Non-pigmented ciliary epithelial cell (primary cell): ENCODE data around the gene TENM3.

Experiments
- DNase-seq: peaks from one replicate; pipeline ENCODE4 v3.0.0-alpha.2; 2010; ENCODE audit warnings: low read depth

TENM3 gene

GRCh38 chr4:182518421-182518820, 275.2 kb downstream of the TENM3 start:
- no peak for DNase-seq

DNA sequence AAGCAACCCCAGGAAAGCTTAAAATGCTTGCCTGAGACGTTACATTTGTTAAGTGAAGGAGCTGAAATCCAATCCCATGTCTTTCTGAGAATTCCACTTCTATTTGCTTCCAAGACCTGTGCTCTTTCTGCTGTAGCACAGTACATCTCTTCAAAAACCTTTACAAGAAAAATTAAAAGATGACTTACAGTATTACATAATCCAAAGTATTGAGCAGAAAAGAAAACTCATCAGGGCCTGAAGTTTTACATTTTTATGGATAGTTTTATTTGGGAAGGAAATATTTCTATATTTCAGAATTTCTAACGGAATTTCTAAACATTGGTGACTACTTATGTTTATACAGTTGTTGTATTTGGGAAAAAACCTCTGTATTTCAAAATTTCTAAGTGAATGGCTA, 276.3 kb downstream of the TENM3 start:
- no peak for DNase-seq

DNA sequence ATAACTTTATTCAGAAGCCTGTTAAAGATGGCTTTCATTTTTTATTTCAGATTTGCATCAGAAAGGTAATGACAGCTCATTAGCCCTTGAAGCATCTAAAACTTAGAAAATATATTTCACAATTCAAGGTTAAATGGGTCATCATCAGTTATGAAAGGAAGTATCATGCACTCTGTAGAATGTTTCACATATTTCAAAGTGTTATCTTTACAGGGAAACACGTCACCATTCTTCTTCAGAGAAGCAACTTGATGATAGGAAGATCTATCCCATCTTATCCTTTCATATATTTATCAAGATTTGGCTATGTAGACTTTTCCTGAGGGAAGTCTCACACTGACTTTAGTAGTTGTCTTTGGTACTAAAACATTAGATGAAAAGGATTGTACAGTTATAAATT, 277.8 kb downstream of the TENM3 start:
- no peak for DNase-seq

DNA sequence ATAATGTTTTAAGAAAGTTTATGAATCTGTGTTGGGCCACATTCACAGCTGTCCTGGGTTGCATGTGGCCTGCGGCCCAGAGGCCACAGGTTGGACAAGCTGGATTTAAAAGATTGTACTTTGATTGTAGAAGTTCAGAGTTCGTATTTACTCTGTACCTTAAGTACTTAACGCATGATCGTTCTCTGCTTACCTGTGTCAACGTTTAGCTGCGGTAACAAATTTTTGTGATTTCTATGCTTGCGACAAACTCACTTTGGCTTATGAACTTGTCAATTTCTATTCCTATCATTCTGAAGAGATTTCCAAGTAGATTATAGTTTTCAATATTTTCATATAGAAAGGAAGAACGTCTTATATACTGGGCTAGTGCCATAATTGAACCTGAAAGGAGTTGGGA, 285.6 kb downstream of the TENM3 start:
- DNase-seq: no peak

- DNase-seq: no peak
Measured at GRCh38 chr4:182530451-182530850, 287.2 kb downstream of the TENM3 start.

DNA sequence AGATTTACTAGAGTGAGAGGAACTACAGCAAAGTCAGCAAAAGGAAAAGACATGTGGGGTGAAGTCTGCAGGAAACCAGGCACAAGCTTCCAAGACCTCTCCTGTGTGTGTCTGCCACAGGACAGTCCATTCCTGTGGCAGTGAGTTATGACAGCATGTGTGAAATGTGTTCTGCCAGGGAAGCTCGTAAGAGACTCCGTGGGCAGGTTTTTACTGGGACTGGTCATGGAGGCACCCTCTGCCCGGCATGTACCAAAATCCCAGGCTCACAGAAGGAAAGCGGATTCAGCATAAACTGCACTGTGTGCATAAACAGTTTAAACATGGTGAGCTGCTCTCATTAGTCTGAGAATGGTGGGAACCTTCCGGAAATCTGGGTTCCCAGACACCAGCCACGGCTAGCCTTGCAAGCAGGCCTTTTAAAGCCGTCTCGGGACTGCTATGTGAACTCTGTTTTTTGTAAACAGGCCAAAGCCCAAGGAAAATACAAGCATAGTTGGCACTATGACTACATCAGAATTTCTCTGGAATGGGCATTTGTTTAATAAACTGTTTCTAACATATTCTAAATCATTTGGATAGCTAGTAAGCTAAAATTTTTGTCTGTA, 288.5 kb downstream of the TENM3 start:
- no peak for DNase-seq

DNA sequence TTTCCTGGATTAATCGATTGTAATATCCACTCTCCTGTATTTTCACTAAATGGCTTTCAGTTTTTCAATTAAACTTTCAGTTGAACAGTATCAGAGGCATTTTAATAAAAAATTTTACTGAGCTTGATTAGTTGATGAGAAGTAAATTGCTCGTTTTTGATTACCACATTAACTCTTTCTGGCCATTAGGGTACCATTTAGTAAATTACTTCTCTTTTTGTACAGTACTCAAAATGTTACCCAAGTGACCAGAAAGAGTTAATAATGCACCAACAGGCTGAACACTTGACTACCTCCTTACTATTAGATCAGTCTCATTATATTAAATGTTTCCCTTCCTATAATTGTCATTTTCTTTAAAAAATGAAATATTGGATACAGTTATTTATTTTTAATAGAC, 289.2 kb downstream of the TENM3 start:
- DNase-seq: no peak

- DNase-seq: peak; percentile 31
Measured at GRCh38 chr4:182533964-182534363, 290.8 kb downstream of the TENM3 start.

- no peak for DNase-seq
Measured at GRCh38 chr4:182536221-182536811, 293.1 kb downstream of the TENM3 start.

DNA sequence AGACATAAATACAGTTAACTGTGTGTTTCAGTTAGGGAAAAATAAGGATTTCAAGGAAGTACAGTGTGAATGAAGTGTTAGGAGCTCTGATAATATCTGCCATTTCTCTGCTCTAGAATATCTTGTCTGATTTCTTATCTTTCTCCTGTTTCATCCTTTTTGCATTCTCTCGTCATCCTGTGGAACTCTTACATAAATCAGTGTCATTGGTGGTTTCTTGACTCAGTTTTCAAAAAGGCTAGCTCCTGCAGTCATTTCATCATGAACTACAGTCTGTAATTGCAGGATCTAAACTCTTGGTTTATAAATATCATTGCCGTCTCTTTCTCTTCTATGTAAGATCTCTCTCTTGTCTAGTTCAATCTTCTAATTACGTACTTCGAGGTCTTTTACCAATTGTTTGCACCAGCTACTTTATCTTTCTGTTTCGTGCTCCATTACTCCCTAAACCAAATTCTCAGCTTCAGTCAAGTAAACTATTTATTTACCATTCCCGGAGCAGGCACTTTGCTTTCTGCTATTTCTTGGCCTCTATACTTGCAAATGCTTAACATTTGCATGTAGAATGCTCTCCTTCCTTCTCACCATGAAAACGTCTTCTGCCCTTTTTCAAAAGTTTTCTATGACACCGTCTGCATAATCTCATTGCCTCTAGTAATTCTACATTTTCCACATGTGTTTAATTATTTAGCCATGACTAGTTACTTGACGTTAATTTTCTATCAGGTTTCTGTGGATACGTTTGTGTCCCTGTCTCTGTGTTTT, 294.0 kb downstream of the TENM3 start:
- DNase-seq: no peak

GRCh38 chr4:182538031-182538430, 294.8 kb downstream of the TENM3 start:
- no peak for DNase-seq

- DNase-seq: no peak
Measured at GRCh38 chr4:182540496-182540895, 297.3 kb downstream of the TENM3 start.

DNA sequence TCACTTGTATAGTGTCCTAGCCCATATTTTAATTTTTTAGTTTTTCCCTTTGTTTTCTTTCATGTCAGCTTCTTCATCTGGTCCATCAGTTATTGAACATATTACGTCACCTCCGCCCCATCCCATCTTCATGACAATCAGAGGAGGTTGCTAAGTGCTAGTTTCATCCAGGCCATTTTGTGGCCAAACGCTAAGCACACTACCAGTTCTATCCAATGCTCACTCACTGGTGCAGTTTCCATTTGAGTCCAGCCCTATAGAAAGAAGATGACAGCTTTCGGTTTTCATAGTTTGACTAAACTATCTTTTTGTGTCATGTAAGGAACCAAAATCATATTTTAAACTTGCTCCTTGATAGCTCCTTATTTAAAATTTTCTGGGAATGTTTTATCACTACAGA, 304.2 kb downstream of the TENM3 start:
- DNase-seq: no peak

GRCh38 chr4:182548156-182548555, 305.0 kb downstream of the TENM3 start:
- no peak for DNase-seq

DNA sequence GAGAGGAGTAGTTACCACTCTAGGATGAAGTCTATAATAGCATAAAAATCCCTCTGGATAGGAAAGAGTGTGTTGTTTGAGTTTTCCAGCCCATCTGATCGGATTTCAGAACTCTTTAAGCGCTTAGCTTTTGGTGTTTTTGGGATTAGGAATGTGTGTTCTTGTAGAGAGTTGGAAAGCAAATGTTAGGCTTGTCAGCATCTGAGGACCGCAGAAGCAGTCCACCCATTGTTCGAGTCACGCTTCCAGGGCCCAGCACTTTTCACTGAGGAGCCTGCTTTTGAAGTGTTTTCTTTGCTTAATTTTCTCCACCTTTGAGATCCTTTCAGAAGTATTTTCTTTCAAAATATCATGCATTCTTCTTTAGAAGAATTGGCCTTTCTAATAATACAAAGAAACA, 306.2 kb downstream of the TENM3 start:
- DNase-seq: no peak

GRCh38 chr4:182552948-182553347, 309.7 kb downstream of the TENM3 start:
- no peak for DNase-seq

DNA sequence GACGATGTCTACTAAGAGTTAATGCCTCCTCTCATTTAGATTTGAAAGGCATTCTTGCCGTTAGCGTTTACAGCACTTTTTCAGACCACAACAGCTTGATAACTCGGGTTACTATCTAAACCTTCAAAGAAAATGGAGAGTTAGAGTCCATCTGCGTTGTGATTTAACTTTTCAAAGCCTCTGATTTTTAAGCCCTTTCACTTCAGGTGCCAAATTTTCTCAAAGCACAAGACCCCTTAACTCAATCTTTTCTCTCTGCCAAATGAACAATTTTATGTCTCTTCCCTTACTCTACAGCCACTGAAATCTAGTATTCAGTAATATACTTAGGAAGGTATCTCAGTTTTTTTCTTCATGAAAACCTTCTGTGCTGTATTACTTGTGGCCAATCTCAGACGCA, 310.5 kb downstream of the TENM3 start:
- DNase-seq: no peak

GRCh38 chr4:182554736-182555135, 311.5 kb downstream of the TENM3 start:
- no peak for DNase-seq

- peak; percentile 54 for DNase-seq
Measured at GRCh38 chr4:182555997-182556418, 312.8 kb downstream of the TENM3 start.

GRCh38 chr4:182556580-182556979, 313.4 kb downstream of the TENM3 start:
- peak; percentile 19 for DNase-seq

GRCh38 chr4:182560358-182560757, 317.2 kb downstream of the TENM3 start:
- peak; percentile 26 for DNase-seq

DNA sequence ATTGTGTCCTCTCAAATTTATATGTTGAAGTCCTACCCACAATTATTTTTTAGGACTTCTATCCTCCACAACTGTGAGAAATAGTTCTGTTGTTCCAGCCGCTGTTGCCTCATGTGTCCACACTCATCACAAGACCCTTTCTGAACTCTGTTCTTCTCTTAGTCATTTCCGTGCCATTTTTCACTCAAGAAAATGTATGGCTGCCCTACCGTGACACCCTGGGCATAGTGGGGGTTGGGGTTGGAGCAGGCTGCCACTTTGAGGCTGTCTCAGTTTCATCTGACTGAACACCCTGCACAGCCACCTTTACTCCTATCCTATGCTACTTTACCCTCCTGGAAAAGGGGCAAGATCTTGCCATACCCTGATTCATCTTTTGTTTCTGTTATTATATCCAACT, 319.1 kb downstream of the TENM3 start:
- DNase-seq: no peak

DNA sequence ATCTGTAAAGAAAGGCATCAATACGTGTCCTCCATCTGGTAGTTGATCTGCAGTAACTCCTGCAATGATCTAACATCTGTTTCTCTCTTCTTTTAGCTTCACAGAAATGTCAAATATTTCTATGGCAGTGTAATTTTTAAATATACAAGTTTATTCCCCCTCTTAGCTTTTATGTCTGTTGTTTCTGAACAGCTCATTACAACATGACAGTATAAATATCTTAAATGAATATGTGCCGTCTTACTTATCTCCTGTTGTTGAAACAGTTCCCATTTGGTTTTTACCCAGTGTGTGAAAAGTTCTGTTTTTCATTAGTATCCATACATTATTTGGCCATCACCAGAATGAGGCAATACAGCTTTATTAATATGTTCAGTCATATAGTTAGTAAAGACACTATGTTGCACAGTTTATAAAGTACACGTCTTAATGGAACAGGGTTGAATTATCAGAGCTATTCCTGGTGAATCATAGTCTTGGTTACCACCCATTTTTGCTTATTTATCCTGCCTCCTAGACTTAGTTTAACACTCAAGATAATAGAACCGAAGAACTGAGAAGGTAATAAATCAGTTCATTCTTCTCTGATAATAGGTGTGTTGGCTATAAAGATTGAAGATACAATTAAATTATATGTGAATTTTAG, 321.6 kb downstream of the TENM3 start:
- DNase-seq: no peak
